CD4-positive, alpha-beta T cell treated with Interferon gamma for 1 hour (primary cell): Measurements from ENCODE around the gene GABRD.

Experiments
- DNase-seq: peaks from one replicate; pipeline ENCODE4 v3.0.0-alpha.2; 2020

Gene GABRD

DNA sequence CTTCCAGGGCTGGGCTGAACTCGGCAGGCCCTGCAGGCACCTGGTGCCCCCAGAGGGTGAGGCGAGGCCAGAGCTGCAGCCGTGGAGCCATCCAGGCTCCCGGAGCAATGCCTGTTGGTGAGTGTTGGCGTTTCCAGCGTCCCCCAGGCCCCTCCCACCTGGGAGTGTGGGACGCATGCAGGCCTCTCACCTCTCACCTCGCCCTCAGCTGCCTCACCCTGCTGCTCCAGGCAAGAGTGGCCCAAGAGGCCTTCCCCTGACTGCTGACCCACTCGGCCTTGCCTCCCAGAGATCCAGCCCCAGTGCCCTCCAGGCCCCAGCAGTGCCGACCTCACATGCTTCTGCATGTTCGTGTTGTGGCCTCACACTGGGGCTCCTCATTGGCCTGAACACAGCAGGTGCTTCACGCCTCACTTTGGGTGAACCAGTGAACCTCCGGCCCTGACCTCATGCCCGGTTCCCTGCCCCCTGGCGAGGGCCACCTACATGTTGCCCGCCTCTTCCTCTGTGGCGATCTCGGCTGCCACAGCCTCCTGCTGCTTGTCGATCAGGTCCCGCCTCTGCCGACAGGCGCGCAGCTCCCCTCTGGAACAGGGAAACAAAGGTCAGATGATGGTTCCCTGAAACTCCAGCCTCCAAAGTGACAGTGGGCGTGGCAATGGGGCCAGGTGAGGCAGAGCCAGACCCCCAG, 32.5 kb upstream of the GABRD start:
- DNase-seq: no peak

- DNase-seq: no peak
Measured at GRCh38 chr1:1987142-1987510, 32.0 kb upstream of the GABRD start.

- no peak for DNase-seq
Measured at GRCh38 chr1:1988061-1988945, 30.8 kb upstream of the GABRD start.

DNA sequence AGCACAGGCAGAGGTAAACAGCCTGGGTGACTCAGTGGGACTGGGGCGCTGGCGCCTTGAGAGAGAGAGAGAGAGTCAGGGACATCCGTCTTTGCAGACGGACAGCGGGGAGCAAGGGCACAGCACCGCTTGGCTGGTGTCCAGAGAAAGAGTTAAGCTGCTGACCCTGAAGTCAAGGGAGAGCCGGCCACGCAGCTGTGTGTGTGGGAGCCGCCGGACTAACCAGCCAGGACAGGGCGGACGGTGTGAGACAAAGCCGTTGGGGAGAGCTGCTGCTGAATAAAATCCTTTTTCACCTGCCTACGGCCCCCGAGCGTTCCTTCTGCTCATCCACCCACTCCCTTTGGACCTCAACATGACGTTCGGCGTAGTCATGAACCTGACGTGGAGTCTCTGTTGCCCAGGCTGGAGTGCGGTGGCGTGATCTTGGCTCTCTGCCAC, 30.0 kb upstream of the GABRD start:
- DNase-seq: no peak

- DNase-seq: no peak
Measured at GRCh38 chr1:1989789-1990188, 29.4 kb upstream of the GABRD start.

- no peak for DNase-seq
Measured at GRCh38 chr1:1990222-1990621, 28.9 kb upstream of the GABRD start.

DNA sequence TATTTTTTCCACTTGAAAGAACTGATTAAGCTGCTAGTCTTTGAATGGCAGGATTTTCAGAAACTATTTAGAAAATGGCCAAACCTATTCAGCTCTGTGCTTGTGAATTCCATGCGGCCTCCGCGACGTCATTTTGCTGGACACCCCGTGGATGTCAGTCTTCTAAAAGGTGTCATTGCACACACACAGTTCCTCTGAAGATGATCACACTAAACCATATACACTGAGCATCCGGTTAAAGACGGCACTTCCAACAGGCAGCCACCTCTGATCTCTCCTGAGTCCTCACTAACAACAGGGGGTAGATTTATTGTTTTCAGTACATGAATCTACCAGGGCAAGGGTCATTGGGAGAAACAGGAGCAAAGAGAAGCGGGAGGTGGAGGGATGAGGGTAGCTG, 24.6 kb upstream of the GABRD start:
- no peak for DNase-seq

DNA sequence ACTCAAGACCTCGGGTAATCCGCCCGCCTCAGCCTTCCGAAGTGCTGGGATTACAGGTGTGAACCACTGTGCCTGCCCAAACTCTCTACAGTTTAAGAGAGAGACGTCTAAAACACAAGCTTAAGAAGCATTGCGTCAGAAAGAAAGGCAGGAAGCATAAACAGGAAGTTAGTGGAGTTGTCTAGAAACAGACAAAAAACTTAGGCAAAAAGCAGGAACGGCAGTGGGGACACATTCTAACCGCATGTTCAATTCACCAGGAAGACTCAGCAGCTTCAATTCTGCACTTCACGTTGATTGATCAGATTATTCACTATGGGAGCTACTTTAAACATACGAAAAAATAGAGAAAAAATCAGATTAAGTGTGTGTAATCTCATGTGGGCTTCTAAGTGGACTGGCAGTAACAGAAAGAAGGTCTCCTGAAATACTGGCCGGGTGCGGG, 22.9 kb upstream of the GABRD start:
- no peak for DNase-seq

DNA sequence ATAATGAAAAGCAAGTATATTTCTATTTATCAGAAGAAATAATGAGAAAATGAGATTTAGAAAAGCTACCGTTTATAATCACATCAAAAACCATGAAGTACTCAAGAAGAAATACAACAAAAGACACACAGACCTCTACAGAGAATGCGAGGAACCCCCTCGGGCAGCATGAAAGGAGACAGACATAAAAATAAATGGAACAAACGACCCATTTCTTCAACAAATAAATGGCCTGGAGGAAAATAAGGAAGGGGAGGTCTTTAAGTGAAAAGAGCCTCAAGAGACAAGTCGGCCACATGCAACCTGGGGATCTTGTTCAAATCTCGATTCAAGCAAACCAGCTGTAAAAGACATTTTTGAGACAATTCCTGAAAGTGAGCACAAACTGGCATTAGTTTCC, 21.6 kb upstream of the GABRD start:
- no peak for DNase-seq

DNA sequence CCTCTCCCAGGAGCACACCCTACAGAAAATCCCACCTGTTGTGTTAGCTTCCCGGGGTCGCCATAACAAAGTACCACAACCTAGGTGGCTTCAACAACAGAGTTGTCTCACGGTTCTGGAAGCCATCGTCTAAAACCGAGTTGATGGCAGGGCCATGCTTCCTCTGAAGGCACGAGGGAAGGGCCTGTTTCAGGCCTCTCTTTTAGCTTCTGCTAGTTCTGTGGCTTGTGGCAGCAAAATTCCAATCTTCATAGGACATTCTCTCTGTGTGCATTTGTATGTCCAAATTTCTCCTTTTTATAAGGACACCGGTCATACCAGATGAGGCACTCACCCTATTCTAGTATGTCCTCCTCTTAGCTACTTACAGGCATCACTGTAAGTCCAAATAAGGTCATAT, 18.7 kb upstream of the GABRD start:
- DNase-seq: no peak

DNA sequence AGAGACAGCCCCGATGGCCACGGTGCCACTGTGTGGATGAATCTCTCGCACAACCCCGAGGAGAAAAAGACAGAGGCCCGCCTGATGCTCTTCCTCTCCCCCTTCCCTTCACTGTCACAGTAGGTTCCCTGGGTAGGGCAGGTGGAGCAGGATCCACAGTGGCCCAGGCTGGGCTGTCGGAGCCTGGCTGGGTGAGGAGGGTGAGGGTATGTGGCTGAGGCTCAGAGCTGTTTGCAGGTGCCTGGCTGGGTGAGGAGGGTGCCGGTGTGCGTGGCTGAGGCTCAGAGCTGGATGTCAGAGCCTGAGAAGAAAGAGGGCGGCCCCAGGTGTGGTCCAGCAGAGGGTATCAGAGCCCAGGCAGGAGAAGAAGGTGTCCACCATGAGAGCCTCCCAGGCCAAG, 18.3 kb upstream of the GABRD start:
- no peak for DNase-seq

DNA sequence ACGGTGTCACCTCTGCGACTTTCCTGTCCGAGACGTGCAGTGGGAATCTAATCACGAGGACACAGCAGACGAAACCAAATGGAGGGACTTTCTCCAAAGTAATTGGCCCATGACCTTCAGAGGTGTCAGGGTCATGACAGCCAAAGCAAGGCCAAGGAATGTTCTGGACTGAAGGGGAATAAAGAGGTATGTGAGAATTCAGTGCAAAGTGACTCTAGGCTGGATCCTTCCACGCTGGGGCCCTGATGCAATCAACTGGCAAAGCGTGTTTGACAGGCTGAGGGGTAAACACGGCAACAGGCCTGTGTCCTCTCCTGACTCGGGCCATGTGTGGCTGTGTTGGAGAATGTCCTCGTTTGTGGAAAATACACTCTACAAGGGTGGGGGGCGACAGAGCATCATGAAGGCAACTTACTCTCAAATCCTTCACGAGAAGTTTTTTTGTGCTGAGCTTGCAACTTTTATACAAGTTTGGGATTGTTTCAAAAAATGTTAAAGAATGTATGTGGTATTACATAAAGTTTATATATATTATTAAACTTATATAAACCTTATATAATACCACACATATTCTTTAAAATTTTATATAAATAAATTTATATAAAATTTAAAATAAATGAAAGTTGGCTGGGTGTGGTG, 17.3 kb upstream of the GABRD start:
- no peak for DNase-seq

DNA sequence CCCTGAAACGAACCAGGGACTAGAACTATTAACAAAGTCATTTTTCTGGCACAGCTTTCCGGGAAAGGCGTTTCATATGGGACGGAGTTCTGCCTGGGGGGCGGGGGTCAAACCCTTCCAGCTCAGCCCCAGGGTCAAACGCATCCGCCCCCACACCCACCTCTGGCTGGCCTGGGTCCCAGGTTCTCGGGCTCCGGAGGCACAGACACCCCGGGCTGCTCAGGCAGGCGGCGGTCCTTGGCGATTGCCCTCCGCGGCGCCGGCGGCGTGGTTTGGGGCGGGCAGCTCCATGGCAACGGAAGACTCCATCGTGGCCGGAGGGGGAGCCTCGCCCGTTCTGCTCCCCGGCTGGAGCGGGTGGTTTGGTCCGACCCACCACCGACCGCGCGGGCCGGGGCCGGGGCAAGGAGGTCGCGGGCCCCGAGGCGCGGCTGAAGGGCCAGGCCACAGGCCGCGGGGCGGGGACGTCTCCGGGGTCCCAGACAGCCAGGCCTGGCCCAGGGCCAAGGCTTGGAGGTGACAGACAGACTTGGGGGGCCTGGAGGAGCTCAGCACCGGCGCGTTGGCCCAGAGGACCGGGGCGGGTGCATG, 15.5 kb upstream of the GABRD start, which contains the start of gene CFAP74:
Gene CFAP74, minus strand, starts transcription at position 246 of the 591 bp plus-strand sequence. CDS start 12,830 bp downstream, outside the sequence.
- no peak for DNase-seq

- DNase-seq: no peak
Measured at GRCh38 chr1:2004856-2005255, 14.3 kb upstream of the GABRD start.

- no peak for DNase-seq
Measured at GRCh38 chr1:2009101-2010053, 9.8 kb upstream of the GABRD start.

GRCh38 chr1:2014181-2014580, 5.0 kb upstream of the GABRD start:
- no peak for DNase-seq

DNA sequence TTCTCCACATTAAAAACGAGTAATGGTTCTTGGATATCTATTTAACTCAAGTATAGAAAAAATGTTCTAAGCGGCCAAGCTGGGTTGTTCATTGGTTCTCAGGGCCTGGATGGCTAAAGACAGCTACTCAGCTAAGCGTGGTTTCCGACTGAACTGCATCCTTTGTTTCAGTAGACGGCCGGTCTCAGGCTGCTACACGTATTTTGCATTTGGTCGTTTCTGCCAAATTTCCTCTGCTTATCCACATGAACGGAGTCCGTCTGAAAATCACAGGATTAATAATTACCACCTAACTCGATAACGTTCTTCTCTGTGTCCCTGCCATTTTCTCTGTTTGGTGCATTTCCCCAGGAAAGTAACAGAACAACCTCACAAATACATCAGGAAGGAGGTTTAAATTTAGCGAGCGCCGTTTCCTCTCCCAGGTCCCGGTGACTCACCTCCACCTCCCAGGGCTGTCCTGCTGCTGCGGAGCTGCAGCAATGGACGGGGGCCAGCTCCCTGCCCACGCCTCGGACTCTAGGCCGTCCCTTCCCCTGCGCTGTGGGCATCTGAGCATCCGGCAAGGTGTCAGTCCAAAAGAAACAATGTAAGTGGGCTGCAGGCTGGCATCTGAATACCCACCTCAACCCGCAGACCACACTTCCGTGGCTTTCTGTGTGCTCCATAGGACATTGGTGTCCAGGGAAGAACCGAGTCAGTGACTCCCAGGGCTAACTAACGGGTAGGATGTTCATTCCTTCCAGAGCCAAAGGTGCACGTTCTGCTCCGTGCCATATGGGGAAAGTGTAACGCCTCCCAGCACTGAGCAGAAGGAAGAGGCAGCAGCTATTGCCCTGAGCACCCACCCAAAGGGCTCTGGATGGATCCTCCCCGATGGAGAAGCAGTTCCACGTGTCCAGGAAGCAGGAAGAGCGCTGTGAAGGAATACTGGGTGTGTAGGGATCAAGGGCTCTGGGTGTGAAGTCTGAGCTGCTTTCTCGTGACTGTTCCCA, 4.1 kb upstream of the GABRD start:
- DNase-seq: no peak

DNA sequence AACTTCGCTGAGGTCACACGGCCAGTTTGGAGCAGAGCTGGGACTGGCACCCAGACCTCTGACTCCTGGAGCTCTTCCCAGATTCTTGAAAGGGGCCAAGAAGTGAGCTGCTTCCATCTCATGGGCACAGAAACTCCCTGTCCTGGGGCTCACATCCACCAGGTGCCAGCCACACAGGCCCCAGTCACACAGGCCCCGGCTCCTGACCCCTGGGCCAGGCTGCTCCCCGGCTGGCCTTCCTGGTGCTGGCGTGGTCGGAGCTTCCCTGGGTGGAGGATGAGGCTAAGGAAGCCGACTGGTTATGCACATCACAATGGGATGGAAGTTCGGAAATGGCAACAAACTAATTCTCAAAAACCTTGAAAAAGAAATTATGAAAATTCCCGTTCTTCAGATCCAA, 3.0 kb upstream of the GABRD start:
- DNase-seq: no peak

- no peak for DNase-seq
Measured at GRCh38 chr1:2018217-2019171, 651 bp upstream of the GABRD start.
